Mammary epithelial cell (primary cell): ENCODE results near the gene OGDH.

Experiments used
- EZH2 ChIP-seq: IDR thresholded peaks from 2 replicates; pipeline ENCODE4 v1.6.1; 2012; ENCODE audit warnings: low read length, inconsistent platforms, borderline replicate concordance
- TF ChIP-seq, protein P1 (sequence below), 2 donors: IDR thresholded peaks in 1 of 2; conservative IDR thresholded peaks in 1 of 2; 2 replicates each; pipeline ENCODE4 v1.5.1; 2011 to 2012; ENCODE audit warnings: inconsistent platforms in 2 of 2, low read length in 2 of 2, mild to moderate bottlenecking in 2 of 2, control low read depth in 1 of 2, low read depth in 1 of 2; ENCODE audit not compliant: insufficient read depth in 1 of 2; ENCODE audit errors: extremely low read depth in 1 of 2

- TF ChIP-seq, protein P1, sequence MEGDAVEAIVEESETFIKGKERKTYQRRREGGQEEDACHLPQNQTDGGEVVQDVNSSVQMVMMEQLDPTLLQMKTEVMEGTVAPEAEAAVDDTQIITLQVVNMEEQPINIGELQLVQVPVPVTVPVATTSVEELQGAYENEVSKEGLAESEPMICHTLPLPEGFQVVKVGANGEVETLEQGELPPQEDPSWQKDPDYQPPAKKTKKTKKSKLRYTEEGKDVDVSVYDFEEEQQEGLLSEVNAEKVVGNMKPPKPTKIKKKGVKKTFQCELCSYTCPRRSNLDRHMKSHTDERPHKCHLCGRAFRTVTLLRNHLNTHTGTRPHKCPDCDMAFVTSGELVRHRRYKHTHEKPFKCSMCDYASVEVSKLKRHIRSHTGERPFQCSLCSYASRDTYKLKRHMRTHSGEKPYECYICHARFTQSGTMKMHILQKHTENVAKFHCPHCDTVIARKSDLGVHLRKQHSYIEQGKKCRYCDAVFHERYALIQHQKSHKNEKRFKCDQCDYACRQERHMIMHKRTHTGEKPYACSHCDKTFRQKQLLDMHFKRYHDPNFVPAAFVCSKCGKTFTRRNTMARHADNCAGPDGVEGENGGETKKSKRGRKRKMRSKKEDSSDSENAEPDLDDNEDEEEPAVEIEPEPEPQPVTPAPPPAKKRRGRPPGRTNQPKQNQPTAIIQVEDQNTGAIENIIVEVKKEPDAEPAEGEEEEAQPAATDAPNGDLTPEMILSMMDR (conservative IDR thresholded peaks at IDR 0.05 in 1 of 2, IDR thresholded peaks at IDR 0.05 in 1 of 2; ENCODE audit: extremely low read depth in 1 of 2, insufficient read depth in 1 of 2, low read depth in 1 of 2, low read length in 2 of 2): no peak
- no peak for TF ChIP-seq EZH2
Measured at GRCh38 chr7:44685723-44686122, 79.3 kb downstream of the OGDH start.
